ENCODE results near the gene PDZRN3. TPM values are rescaled to one million over a fixed set of nuclear protein-coding genes. Genes with fewer than 3 reads are reported as not detected.

Gene PDZRN3
- total RNA-seq, 4 donors from 2014 or later, result 13.3 to 81.7 (median 19.7) TPM

DNA sequence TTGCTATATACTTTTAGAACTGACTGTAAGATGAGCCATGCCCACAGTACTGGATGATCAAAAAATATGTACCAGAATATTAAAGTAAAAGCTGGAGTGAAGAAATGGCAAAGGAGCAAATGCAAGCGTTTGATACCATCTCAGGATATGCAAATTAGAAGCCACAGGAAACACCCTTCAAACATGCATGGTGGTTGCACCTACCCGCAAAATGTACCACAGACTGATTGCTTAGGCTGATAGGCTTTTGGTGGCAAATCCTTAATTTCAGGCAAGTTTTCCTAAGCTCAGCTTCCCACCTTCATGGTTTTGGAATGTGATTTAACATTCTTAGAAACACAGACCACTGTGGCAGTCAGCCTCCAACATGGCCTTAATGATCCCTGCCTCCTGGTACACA lies 149.0 kb downstream of the PDZRN3 start:
- no peaks in the 10 kb centered on the region for H3K4me1 ChIP-seq
- no peaks in the 10 kb centered on the region for H3K9me3 ChIP-seq
- TF ChIP-seq, protein P1, sequence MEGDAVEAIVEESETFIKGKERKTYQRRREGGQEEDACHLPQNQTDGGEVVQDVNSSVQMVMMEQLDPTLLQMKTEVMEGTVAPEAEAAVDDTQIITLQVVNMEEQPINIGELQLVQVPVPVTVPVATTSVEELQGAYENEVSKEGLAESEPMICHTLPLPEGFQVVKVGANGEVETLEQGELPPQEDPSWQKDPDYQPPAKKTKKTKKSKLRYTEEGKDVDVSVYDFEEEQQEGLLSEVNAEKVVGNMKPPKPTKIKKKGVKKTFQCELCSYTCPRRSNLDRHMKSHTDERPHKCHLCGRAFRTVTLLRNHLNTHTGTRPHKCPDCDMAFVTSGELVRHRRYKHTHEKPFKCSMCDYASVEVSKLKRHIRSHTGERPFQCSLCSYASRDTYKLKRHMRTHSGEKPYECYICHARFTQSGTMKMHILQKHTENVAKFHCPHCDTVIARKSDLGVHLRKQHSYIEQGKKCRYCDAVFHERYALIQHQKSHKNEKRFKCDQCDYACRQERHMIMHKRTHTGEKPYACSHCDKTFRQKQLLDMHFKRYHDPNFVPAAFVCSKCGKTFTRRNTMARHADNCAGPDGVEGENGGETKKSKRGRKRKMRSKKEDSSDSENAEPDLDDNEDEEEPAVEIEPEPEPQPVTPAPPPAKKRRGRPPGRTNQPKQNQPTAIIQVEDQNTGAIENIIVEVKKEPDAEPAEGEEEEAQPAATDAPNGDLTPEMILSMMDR (IDR thresholded peaks at IDR 0.05), result no peak
- no peak for TF ChIP-seq POLR2A (IDR thresholded peaks at IDR 0.05)
- DNase-seq, result no peak
- no peak overlapping the region for H3K27ac ChIP-seq
- no peaks in the 10 kb centered on the region for H3K27me3 ChIP-seq
- H3K36me3 ChIP-seq, result no peaks in the 10 kb centered on the region
- no peak overlapping the region for H3K4me3 ChIP-seq

DNA sequence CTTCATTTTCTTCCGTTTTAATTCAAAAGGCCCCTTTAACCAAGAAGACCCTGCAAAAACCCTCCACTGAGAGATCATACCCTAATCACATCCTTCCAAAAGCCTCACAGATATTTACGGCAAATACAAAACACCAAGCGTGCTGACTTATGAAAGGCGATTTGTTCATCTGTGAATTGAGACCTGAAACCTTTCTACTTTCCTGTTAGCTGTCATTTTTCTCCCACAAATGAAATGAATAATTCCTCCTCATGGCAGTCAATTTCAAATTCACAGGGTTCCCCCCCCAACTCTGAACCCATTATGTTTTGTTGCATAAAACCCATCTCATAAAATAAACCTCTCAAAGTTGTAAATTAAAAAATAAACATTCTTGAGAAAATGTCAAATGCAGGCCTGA lies 149.6 kb downstream of the PDZRN3 start:
- Histone ChIP-seq H3K4me1 (no peaks in the 10 kb centered on the region), H3K36me3 (no peaks in the 10 kb centered on the region), H3K27me3 (no peaks in the 10 kb centered on the region), H3K9me3 (no peaks in the 10 kb centered on the region), H3K4me3 (no peak overlapping the region), H3K27ac (no peak overlapping the region)
- no peak for DNase-seq
- TF ChIP-seq, protein P1 (IDR thresholded peaks at IDR 0.05), result no peak
- TF ChIP-seq POLR2A (IDR thresholded peaks at IDR 0.05), result no peak

GRCh38 chr3:73474619-73475018 lies 150.1 kb downstream of the PDZRN3 start:
- Histone ChIP-seq H3K9me3 (no peaks in the 10 kb centered on the region), H3K4me3 (no peak overlapping the region), H3K27me3 (no peaks in the 10 kb centered on the region), H3K27ac (no peak overlapping the region), H3K36me3 (no peaks in the 10 kb centered on the region), H3K4me1 (no peaks in the 10 kb centered on the region)
- TF ChIP-seq POLR2A (IDR thresholded peaks at IDR 0.05), result no peak
- TF ChIP-seq, protein P1 (IDR thresholded peaks at IDR 0.05), result no peak
- DNase-seq, result no peak

DNA sequence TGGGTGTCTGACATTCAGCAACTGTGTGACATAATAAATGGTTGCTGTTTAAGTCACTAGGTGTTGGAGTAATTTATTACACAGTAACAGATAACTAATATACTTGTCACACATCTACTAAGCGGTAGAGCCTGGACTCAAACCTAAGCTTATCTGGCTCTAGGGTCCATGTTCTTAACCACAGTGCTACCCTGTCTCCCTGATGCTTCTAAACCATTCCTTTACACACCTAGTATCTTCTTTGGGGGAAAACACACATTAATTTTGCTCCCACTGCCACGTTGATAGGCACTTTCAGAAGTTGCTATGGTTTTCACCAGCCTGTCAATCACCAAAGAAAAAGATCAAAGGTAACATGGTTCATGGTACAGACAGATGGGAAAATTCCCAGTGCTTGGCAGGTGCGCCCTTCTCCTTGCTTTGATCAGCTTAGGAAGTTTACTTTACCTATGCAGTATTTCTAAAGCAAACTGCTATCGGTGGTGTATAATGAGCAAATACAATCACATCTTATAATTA lies 150.8 kb downstream of the PDZRN3 start:
- Histone ChIP-seq H3K4me1 (no peaks in the 10 kb centered on the region), H3K36me3 (no peaks in the 10 kb centered on the region), H3K9me3 (no peaks in the 10 kb centered on the region), H3K4me3 (no peak overlapping the region), H3K27me3 (no peaks in the 10 kb centered on the region), H3K27ac (no peak overlapping the region)
- TF ChIP-seq, protein P1 (IDR thresholded peaks at IDR 0.05), result no peak
- TF ChIP-seq POLR2A (IDR thresholded peaks at IDR 0.05), result no peak
- DNase-seq, result no peak

- no peaks in the 10 kb centered on the region for H3K4me1 ChIP-seq
- TF ChIP-seq, protein P1 (IDR thresholded peaks at IDR 0.05), result no peak
- TF ChIP-seq POLR2A (IDR thresholded peaks at IDR 0.05), result no peak
- H3K9me3 ChIP-seq, result no peaks in the 10 kb centered on the region
- no peaks in the 10 kb centered on the region for H3K27me3 ChIP-seq
- H3K36me3 ChIP-seq, result no peaks in the 10 kb centered on the region
- no peak overlapping the region for H3K4me3 ChIP-seq
- no peak overlapping the region for H3K27ac ChIP-seq
- DNase-seq, result no peak
Measured at GRCh38 chr3:73473181-73473897, 151.4 kb downstream of the PDZRN3 start.

Measured in Peyer's patch (tissue), 4 donors.